H9 (cell line): ENCODE measurements around the gene ALG9. TPM values are rescaled to one million over a fixed set of nuclear protein-coding genes. Genes with fewer than 3 reads are reported as not detected.

Experiments
- DNase-seq: peaks from one replicate; pipeline ENCODE4 v3.0.0-alpha.2; 2017
- H2AFZ ChIP-seq: one replicate; pipeline ENCODE4 v1.6.1; 2013; ENCODE audit warnings: mild to moderate bottlenecking, low read length, control low read depth, moderate library complexity
- H2AK5ac ChIP-seq: 2 replicates; pipeline ENCODE4 v1.6.1; 2013; ENCODE audit warnings: low read length, control low read depth, mixed read lengths; ENCODE audit not compliant: insufficient read length
- H2BK120ac ChIP-seq: one replicate; pipeline ENCODE4 v1.6.1; 2013; ENCODE audit warnings: low read depth, mild to moderate bottlenecking, low read length, control low read depth, inconsistent platforms; ENCODE audit not compliant: poor library complexity, severe bottlenecking
- H2BK12ac ChIP-seq: 2 replicates; pipeline ENCODE4 v1.6.1; 2013; ENCODE audit warnings: low read length, control low read depth, mixed read lengths, low read depth; ENCODE audit not compliant: insufficient read length
- H2BK15ac ChIP-seq: 2 replicates; pipeline ENCODE4 v1.6.1; 2013; ENCODE audit warnings: low read depth, low read length, control low read depth
- H2BK20ac ChIP-seq: one replicate; pipeline ENCODE4 v1.6.1; 2013; ENCODE audit warnings: low read depth, mild to moderate bottlenecking, low read length, control low read depth, inconsistent platforms; ENCODE audit not compliant: poor library complexity, severe bottlenecking
- H2BK5ac ChIP-seq: 2 replicates; pipeline ENCODE4 v1.6.1; 2013; ENCODE audit warnings: low read length, control low read depth, mixed read lengths; ENCODE audit not compliant: insufficient read length
- H3K14ac ChIP-seq: 2 replicates; pipeline ENCODE4 v1.6.1; 2013; ENCODE audit warnings: low read length, control low read depth; ENCODE audit not compliant: insufficient read depth
- H3K18ac ChIP-seq: 2 replicates; pipeline ENCODE4 v1.6.1; 2013; ENCODE audit warnings: low read depth, mild to moderate bottlenecking, mixed read lengths, low read length, control low read depth; ENCODE audit not compliant: insufficient read length
- H3K23ac ChIP-seq: 2 replicates; pipeline ENCODE4 v1.6.1; 2013; ENCODE audit warnings: low read length, control low read depth, mixed read lengths, low read depth; ENCODE audit not compliant: insufficient read length
- H3K23me2 ChIP-seq: 2 replicates; pipeline ENCODE4 v1.6.1; 2013; ENCODE audit warnings: low read depth, mild to moderate bottlenecking, mixed read lengths, low read length, control low read depth; ENCODE audit not compliant: insufficient read length, poor library complexity, severe bottlenecking
- H3K27ac ChIP-seq: 2 replicates; pipeline ENCODE4 v1.5.1; 2013; ENCODE audit warnings: low read length, control low read depth, mixed read lengths, low read depth; ENCODE audit not compliant: insufficient read length
- H3K27me3 ChIP-seq: 2 replicates; pipeline ENCODE4 v1.6.1; 2013; ENCODE audit warnings: low read length, control low read depth, inconsistent platforms; ENCODE audit not compliant: insufficient read depth
- H3K4ac ChIP-seq: 2 replicates; pipeline ENCODE4 v1.6.1; 2013; ENCODE audit warnings: low read depth, mild to moderate bottlenecking, control low read depth, inconsistent platforms, low read length, moderate library complexity
- H3K4me1 ChIP-seq: 2 replicates; pipeline ENCODE4 v1.6.1; 2013; ENCODE audit warnings: low read length, control low read depth, inconsistent platforms; ENCODE audit not compliant: insufficient read depth
- H3K4me2 ChIP-seq: 2 replicates; pipeline ENCODE4 v1.6.1; 2013; ENCODE audit warnings: low read length, control low read depth, mixed read lengths; ENCODE audit not compliant: insufficient read length, insufficient read depth
- H3K56ac ChIP-seq: 2 replicates; pipeline ENCODE4 v1.6.1; 2013; ENCODE audit warnings: low read depth, mild to moderate bottlenecking, mixed read lengths, low read length, control low read depth; ENCODE audit not compliant: insufficient read length
- H3K79me1 ChIP-seq: 2 replicates; pipeline ENCODE4 v1.6.1; 2013; ENCODE audit warnings: low read depth, mild to moderate bottlenecking, moderate library complexity, low read length, control low read depth, inconsistent platforms; ENCODE audit not compliant: insufficient read depth, poor library complexity, severe bottlenecking
- H3K79me2 ChIP-seq: 2 replicates; pipeline ENCODE4 v1.6.1; 2013; ENCODE audit warnings: low read length, control low read depth, inconsistent platforms; ENCODE audit not compliant: insufficient read depth
- H3K9ac ChIP-seq: 2 replicates; pipeline ENCODE4 v1.6.1; 2013; ENCODE audit warnings: low read length, control low read depth, mixed read lengths; ENCODE audit not compliant: insufficient read length; ENCODE audit errors: extremely low read depth
- H3K9me3 ChIP-seq: one replicate; pipeline ENCODE4 v1.6.1; 2013; ENCODE audit warnings: low read depth, low read length, inconsistent platforms; ENCODE audit not compliant: control insufficient read depth
- H3T11ph ChIP-seq: one replicate; pipeline ENCODE4 v1.6.1; 2013; ENCODE audit warnings: mild to moderate bottlenecking, low read length, control low read depth, inconsistent platforms
- H4K20me1 ChIP-seq: one replicate; pipeline ENCODE4 v1.6.1; 2013; ENCODE audit not compliant: control insufficient read depth, insufficient read length, insufficient read depth
- H4K5ac ChIP-seq: 2 replicates; pipeline ENCODE4 v1.6.1; 2013; ENCODE audit warnings: low read depth, mild to moderate bottlenecking, mixed read lengths, low read length, control low read depth; ENCODE audit not compliant: insufficient read length
- H4K8ac ChIP-seq: replicated peaks from 2 replicates; pipeline ENCODE4 v1.6.1; 2013; ENCODE audit warnings: low read length, control low read depth, mixed read lengths, low read depth; ENCODE audit not compliant: insufficient read length
- H4K91ac ChIP-seq: 2 replicates; pipeline ENCODE4 v1.6.1; 2013; ENCODE audit warnings: low read depth, mild to moderate bottlenecking, moderate library complexity, mixed read lengths, low read length, control low read depth; ENCODE audit not compliant: insufficient read length
- H3K27ac Mint-ChIP-seq, 3 experiments: 2 replicates in 2 of 3; 3 replicates in 1 of 3; pipeline ENCODE4 v1.8.0; 2020 to 2021; ENCODE audit warnings: mixed read lengths in 3 of 3, mild to moderate bottlenecking in 1 of 3, moderate library complexity in 1 of 3
- H3K27me3 Mint-ChIP-seq: 2 replicates; pipeline ENCODE4 v1.8.0; 2021; ENCODE audit warnings: low read depth, mild to moderate bottlenecking, moderate library complexity, mixed read lengths
- H3K36me3 Mint-ChIP-seq, 3 experiments: 2 replicates in 2 of 3; 3 replicates in 1 of 3; pipeline ENCODE4 v1.8.0; 2020 to 2021; ENCODE audit warnings: low read depth in 3 of 3, mixed read lengths in 3 of 3; ENCODE audit not compliant: insufficient read depth in 1 of 3
- H3K4me1 Mint-ChIP-seq, 2 experiments: 2 replicates each; pipeline ENCODE4 v1.8.0; 2020; ENCODE audit warnings: mixed read lengths in 2 of 2
- H3K4me3 Mint-ChIP-seq, 2 experiments: 2 replicates in 1 of 2; 3 replicates in 1 of 2; pipeline ENCODE4 v1.8.0; 2020 to 2021; ENCODE audit warnings: mild to moderate bottlenecking in 2 of 2, mixed read lengths in 2 of 2, moderate library complexity in 1 of 2
- H3K9me3 Mint-ChIP-seq, 2 experiments: 2 replicates in 1 of 2; 3 replicates in 1 of 2; pipeline ENCODE4 v1.8.0; 2020; ENCODE audit warnings: mild to moderate bottlenecking in 2 of 2, mixed read lengths in 2 of 2, moderate library complexity in 1 of 2
- WGBS: extraction: QIAGEN DNeasy Blood & Tissue Kit; methylation state at CpG from one replicate; pipeline ENCODE4 v1.1.7; 2013; ENCODE audit warnings: missing lambda C conversion rate, low lambda C conversion rate, mixed read lengths; ENCODE audit not compliant: insufficient read length; ENCODE audit errors: extremely low coverage; 5-methylcytosine and 5-hydroxymethylcytosine counted together
- total RNA-seq: library from RNA; stranded (reverse); gene quantifications from 2 replicates; pipeline ENCODE4 v1.2.1, GENCODE V29; 2021
- TF ChIP-seq, protein P1 (sequence below): fragments of 200-600 bp; sonication (generic); conservative IDR thresholded peaks from 3 replicates; pipeline ENCODE4 v1.8.0; 2021; ENCODE audit warnings: antibody characterized with exemption, mild to moderate bottlenecking

Gene ALG9
- total RNA-seq, 1 experiment from 2014 or later: 26.0 TPM

GRCh38 chr11:111860257-111860656 is 11.1 kb downstream of the ALG9 start:
- Histone ChIP-seq H3K9me3 (no peaks in the 10 kb centered on the region), H4K5ac (no peak overlapping the region), H2BK20ac (no peak overlapping the region), H3K27me3 (no peaks in the 10 kb centered on the region), H3K79me2 (no peaks in the 10 kb centered on the region), H2AFZ (no peak overlapping the region), H3K4me1 (no peaks in the 10 kb centered on the region), H3K14ac (no peak overlapping the region), H3K4ac (no peak overlapping the region), H3K18ac (no peak overlapping the region), H4K20me1 (no peaks in the 10 kb centered on the region), H3K79me1 (no peaks in the 10 kb centered on the region), H3T11ph (no peak overlapping the region), H3K23me2 (no peaks in the 10 kb centered on the region), H3K27ac (no peak overlapping the region), H2AK5ac (no peak overlapping the region), H2BK5ac (no peak overlapping the region), H4K91ac (no peak overlapping the region), H2BK15ac (no peak overlapping the region), H3K56ac (no peak overlapping the region), H3K4me2 (no peak overlapping the region), H3K23ac (no peak overlapping the region), H4K8ac (no peak overlapping the region), H3K9ac (no peak overlapping the region), H2BK120ac (no peak overlapping the region), H2BK12ac (no peak overlapping the region)
- TF ChIP-seq, protein P1, sequence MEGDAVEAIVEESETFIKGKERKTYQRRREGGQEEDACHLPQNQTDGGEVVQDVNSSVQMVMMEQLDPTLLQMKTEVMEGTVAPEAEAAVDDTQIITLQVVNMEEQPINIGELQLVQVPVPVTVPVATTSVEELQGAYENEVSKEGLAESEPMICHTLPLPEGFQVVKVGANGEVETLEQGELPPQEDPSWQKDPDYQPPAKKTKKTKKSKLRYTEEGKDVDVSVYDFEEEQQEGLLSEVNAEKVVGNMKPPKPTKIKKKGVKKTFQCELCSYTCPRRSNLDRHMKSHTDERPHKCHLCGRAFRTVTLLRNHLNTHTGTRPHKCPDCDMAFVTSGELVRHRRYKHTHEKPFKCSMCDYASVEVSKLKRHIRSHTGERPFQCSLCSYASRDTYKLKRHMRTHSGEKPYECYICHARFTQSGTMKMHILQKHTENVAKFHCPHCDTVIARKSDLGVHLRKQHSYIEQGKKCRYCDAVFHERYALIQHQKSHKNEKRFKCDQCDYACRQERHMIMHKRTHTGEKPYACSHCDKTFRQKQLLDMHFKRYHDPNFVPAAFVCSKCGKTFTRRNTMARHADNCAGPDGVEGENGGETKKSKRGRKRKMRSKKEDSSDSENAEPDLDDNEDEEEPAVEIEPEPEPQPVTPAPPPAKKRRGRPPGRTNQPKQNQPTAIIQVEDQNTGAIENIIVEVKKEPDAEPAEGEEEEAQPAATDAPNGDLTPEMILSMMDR: no peak
- no peak overlapping the region for H3K4me3 Mint-ChIP-seq
- H3K4me1 Mint-ChIP-seq: no peaks in the 10 kb centered on the region
- DNase-seq: no peak
- H3K9me3 Mint-ChIP-seq: no peaks in the 10 kb centered on the region
- H3K36me3 Mint-ChIP-seq: peaks cover 0 to 30% (median 18%) of the 10 kb centered on the region in 3 experiments; a peak in 5 of 7 replicates
- H3K27ac Mint-ChIP-seq: no peak overlapping the region
- no peaks in the 10 kb centered on the region for H3K27me3 Mint-ChIP-seq
- no CpG with 5 or more reads among the region's 3 CpGs for WGBS
